ENCODE data around the gene LRCOL1. TPM values are rescaled to one million over a fixed set of nuclear protein-coding genes. Genes with fewer than 3 reads are reported as not detected.
A peak's percentile ranks its signal among the peaks of the same experiment; 100 is the strongest.

Gene LRCOL1
- total and polyA plus RNA-seq, 10 donors = 0.54 to 4.1 (median 1.4) TPM; not detected in 2

DNA sequence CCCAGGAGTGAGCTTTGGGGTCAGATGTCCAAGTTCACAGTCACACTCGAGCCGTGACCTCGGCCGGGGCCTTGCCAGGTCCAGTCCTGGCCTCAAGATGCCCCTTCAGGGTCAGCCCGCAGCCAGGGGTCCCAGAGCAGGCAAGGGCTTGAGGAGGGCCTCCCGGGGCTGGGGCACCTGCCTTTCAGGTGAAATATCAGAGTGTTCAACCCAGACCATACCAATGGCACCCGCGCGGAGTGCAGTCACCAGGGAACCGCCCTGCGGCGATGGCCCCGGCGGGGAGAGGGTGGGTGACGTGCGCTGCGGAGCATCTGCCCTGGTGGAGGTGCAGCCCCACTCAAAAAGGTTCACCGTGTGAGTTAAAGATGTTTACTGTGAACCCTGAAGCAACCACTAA is 16.9 kb downstream of the LRCOL1 start:
- WGBS, 5 donors = 55 to 89% (median 76%) methylated on average over 17 to 18 of the region's 18 CpGs
- H3K36me3 ChIP-seq = no peaks in the 10 kb centered on the region
- intact Hi-C loops (cut with DNase I; ENCODE audit: low total_unique reads) = no loop called here
- H3K27me3 ChIP-seq (replicated peaks in 1 of 7) = peaks cover 0 to 35% (median 0%) of the 10 kb centered on the region in 7 donors
- DNase-seq = no peak
- peaks cover 0 to 17% (median 5%) of the 10 kb centered on the region in 6 donors for H3K4me1 ChIP-seq
- H3K4me3 ChIP-seq = peak overlapping the region in 2 of 8 donors; percentile 29 to 42
- TF ChIP-seq POLR2AphosphoS5 (IDR thresholded peaks at IDR 0.05) = no peak
- no peak for TF ChIP-seq POLR2A (IDR thresholded peaks at IDR 0.05)
- TF ChIP-seq, protein P1, sequence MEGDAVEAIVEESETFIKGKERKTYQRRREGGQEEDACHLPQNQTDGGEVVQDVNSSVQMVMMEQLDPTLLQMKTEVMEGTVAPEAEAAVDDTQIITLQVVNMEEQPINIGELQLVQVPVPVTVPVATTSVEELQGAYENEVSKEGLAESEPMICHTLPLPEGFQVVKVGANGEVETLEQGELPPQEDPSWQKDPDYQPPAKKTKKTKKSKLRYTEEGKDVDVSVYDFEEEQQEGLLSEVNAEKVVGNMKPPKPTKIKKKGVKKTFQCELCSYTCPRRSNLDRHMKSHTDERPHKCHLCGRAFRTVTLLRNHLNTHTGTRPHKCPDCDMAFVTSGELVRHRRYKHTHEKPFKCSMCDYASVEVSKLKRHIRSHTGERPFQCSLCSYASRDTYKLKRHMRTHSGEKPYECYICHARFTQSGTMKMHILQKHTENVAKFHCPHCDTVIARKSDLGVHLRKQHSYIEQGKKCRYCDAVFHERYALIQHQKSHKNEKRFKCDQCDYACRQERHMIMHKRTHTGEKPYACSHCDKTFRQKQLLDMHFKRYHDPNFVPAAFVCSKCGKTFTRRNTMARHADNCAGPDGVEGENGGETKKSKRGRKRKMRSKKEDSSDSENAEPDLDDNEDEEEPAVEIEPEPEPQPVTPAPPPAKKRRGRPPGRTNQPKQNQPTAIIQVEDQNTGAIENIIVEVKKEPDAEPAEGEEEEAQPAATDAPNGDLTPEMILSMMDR (IDR thresholded peaks at IDR 0.05 in 8 of 11, conservative IDR thresholded peaks at IDR 0.05 in 3 of 11) = no peak
- H3K27ac ChIP-seq = peak overlapping the region in 5 of 8 donors; percentile 2 to 62 (median 46)
- peaks cover 0 to 6% (median 0%) of the 10 kb centered on the region in 8 donors for H3K9me3 ChIP-seq

GRCh38 chr12:132593071-132593470 is 17.3 kb downstream of the LRCOL1 start:
- Histone ChIP-seq H3K27me3 (replicated peaks in 1 of 7) (peaks cover 0 to 34% (median 0%) of the 10 kb centered on the region in 7 donors), H3K27ac (no peak overlapping the region), H3K9me3 (peaks cover 0 to 6% (median 0%) of the 10 kb centered on the region in 8 donors), H3K4me3 (no peak overlapping the region), H3K36me3 (no peaks in the 10 kb centered on the region), H3K4me1 (peaks cover 0 to 16% (median 5%) of the 10 kb centered on the region in 6 donors)
- no peak for DNase-seq
- intact Hi-C loops (cut with DNase I; ENCODE audit: low total_unique reads) = no loop called here
- TF ChIP-seq POLR2AphosphoS5 (IDR thresholded peaks at IDR 0.05) (no peak), POLR2A (IDR thresholded peaks at IDR 0.05) (no peak)
- TF ChIP-seq, protein P1 (IDR thresholded peaks at IDR 0.05 in 8 of 11, conservative IDR thresholded peaks at IDR 0.05 in 3 of 11) = no peak
- WGBS, 5 donors = 80 to 92% (median 89%) methylated on average over 21 of the region's 21 CpGs

- Histone ChIP-seq H3K27ac (no peak overlapping the region), H3K27me3 (replicated peaks in 1 of 7) (peaks cover 0 to 34% (median 0%) of the 10 kb centered on the region in 7 donors), H3K4me1 (peaks cover 0 to 13% (median 3%) of the 10 kb centered on the region in 6 donors), H3K36me3 (no peaks in the 10 kb centered on the region), H3K9me3 (peaks cover 0 to 6% (median 0%) of the 10 kb centered on the region in 8 donors), H3K4me3 (no peak overlapping the region)
- 80 to 91% (median 82%) methylated on average over 38 of the region's 38 CpGs for WGBS, 5 donors
- TF ChIP-seq, protein P1 (IDR thresholded peaks at IDR 0.05 in 8 of 11, conservative IDR thresholded peaks at IDR 0.05 in 3 of 11) = no peak
- TF ChIP-seq POLR2AphosphoS5 (IDR thresholded peaks at IDR 0.05) (no peak), POLR2A (IDR thresholded peaks at IDR 0.05) (no peak)
- intact Hi-C loops (cut with DNase I; ENCODE audit: low total_unique reads) = no loop called here
- DNase-seq = no peak
These were observed 18.0 kb downstream of the LRCOL1 start for GRCh38 chr12:132592282-132592970.

Data from spleen (tissue), 11 donors.